Muscle layer of duodenum (tissue), 2 donors: ENCODE results near the gene WNK2.
A peak's percentile ranks its signal among the peaks of the same experiment; 100 is the strongest.

ENCODE experiments used
- H3K27ac ChIP-seq: one replicate; pipeline ENCODE4 v1.7.0; 2013; ENCODE audit warnings: mild to moderate bottlenecking, low read length
- H3K27me3 ChIP-seq: one replicate; pipeline ENCODE4 v1.7.0; 2013; ENCODE audit warnings: low read depth, mild to moderate bottlenecking, control low read depth, low read length
- H3K36me3 ChIP-seq, 2 donors: one replicate each; pipeline ENCODE4 v1.7.0; 2013; ENCODE audit warnings: low read length in 2 of 2, control low read depth in 1 of 2, mild to moderate bottlenecking in 1 of 2; ENCODE audit not compliant: insufficient read depth in 2 of 2, control insufficient read depth in 1 of 2
- H3K4me1 ChIP-seq, 2 donors: one replicate each; pipeline ENCODE4 v1.7.0; 2013; ENCODE audit warnings: low read length in 2 of 2, mild to moderate bottlenecking in 2 of 2, control low read depth in 1 of 2, moderate library complexity in 1 of 2; ENCODE audit not compliant: insufficient read depth in 2 of 2, control insufficient read depth in 1 of 2
- H3K4me3 ChIP-seq, 2 donors: one replicate each; pipeline ENCODE4 v1.7.0; 2013; ENCODE audit warnings: low read length in 2 of 2, low read depth in 1 of 2, mild to moderate bottlenecking in 1 of 2
- H3K9me3 ChIP-seq, 2 donors: one replicate each; pipeline ENCODE4 v1.7.0; 2013; ENCODE audit warnings: low read length in 2 of 2, control low read depth in 1 of 2, mild to moderate bottlenecking in 1 of 2; ENCODE audit not compliant: control insufficient read depth in 1 of 2
- donor health status: healthy.

WNK2 gene

DNA sequence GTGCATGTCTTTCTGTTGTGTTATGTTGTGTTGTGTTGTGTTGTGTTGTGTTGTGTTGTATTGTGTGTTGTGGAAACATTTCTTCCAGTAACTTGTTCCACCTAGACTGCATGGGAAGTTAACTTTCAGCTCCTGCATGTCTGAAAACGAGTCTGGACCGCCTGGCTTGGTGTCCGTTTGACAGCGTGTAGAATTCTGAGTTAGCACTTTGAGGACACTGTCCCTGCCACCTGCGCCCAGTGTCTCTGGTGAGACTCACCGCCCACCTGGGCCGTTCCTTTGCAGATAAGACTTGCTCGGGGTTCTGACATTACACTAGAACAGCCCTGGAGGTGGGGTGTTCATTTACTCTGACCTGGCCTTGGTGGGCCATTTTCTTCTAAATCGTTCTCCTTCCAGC is 42.0 kb downstream of the WNK2 start:
- Histone ChIP-seq H3K4me1 (peaks cover 5 to 44% of the 10 kb centered on the region in 2 donors), H3K27me3 (no peaks in the 10 kb centered on the region), H3K36me3 (no peaks in the 10 kb centered on the region), H3K4me3 (no peak overlapping the region), H3K27ac (no peak overlapping the region), H3K9me3 (no peaks in the 10 kb centered on the region)

DNA sequence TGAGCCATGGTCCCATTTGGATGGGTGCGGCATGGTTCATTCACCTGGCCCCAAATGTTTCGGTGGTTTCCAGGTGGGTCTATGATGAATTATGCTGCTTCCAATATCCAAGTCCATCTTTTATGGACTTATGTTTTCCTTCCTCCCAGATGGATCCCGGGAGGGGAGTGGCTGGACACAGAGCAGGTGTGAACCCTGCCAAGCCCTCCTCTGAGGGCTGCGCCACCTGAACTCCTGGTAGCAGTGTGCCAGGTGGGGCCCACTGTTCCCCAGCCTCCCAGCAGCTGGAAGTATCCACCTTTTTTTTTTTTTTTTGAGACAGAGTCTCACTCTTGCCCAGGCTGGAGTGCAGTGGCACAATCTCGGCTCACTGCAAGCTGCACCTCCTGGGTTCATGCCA is 42.9 kb downstream of the WNK2 start:
- no peak overlapping the region for H3K4me3 ChIP-seq
- peaks cover 5 to 52% of the 10 kb centered on the region in 2 donors for H3K4me1 ChIP-seq
- no peaks in the 10 kb centered on the region for H3K36me3 ChIP-seq
- no peaks in the 10 kb centered on the region for H3K27me3 ChIP-seq
- no peak overlapping the region for H3K27ac ChIP-seq
- no peaks in the 10 kb centered on the region for H3K9me3 ChIP-seq

DNA sequence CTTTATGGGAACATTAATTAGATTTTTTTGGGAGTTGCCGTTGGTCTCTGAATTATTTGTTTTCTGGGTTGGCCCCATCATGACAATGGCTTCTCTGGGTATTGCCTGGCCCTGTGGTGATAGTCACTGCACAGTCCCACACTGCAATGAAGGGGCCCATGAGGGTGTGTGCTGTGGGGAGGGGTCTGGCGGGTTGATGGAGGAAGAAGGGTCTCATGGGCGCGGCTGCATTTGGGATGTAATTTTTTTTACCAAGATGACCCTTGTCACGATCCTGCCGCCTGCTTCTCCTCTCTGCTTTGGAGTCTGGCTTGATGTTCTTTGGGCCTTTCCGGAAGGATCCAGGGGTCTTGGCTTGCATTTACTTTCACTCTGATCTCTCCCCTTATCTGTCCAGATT is 44.1 kb downstream of the WNK2 start:
- no peaks in the 10 kb centered on the region for H3K36me3 ChIP-seq
- H3K4me3 ChIP-seq = no peak overlapping the region
- no peaks in the 10 kb centered on the region for H3K27me3 ChIP-seq
- H3K27ac ChIP-seq = no peak overlapping the region
- H3K4me1 ChIP-seq = peaks cover 5 to 51% of the 10 kb centered on the region in 2 donors
- no peaks in the 10 kb centered on the region for H3K9me3 ChIP-seq

DNA sequence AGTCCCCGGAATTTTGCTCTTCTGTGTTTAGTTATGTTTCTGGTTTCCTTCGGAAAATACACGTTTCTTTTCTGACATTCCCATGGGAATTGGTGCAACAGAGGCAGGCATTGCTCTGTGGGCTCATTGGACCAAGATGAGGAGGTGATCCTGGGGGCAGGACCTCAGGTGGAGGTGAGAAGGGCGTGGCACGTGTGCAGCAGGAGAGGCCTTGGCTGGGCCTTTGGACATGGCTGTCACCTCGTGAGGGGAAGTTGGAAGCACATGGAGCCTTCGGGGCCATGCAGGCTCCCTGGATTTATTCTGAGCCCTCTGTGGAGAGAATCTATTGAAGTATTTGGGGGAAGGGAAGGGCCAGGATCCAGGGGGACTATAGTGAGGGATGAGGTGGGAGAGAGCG is 44.5 kb downstream of the WNK2 start:
- H3K4me1 ChIP-seq = peaks cover 3 to 47% of the 10 kb centered on the region in 2 donors
- no peaks in the 10 kb centered on the region for H3K36me3 ChIP-seq
- H3K27ac ChIP-seq = no peak overlapping the region
- H3K9me3 ChIP-seq = no peaks in the 10 kb centered on the region
- H3K4me3 ChIP-seq = no peak overlapping the region
- H3K27me3 ChIP-seq = no peaks in the 10 kb centered on the region

DNA sequence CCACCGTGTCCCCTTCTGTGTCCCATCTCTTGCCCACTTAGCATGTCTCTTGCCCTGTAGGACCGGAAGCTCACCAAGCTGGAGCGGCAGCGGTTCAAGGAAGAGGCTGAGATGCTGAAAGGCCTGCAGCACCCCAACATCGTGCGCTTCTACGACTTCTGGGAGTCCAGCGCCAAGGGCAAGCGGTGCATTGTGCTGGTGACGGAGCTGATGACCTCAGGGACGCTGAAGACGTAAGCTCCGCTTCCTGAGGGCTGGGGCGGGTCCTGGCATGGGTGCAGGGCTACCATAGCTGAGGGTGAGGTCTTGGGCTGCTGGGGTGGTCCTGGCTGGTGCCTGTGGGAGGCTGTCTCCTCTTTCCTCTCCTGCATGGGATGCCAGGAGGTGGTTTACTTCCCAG is 45.7 kb downstream of the WNK2 start:
- no peaks in the 10 kb centered on the region for H3K9me3 ChIP-seq
- H3K4me3 ChIP-seq = no peak overlapping the region
- no peaks in the 10 kb centered on the region for H3K27me3 ChIP-seq
- H3K4me1 ChIP-seq = peaks cover 0 to 35% of the 10 kb centered on the region in 2 donors
- H3K27ac ChIP-seq = no peak overlapping the region
- no peaks in the 10 kb centered on the region for H3K36me3 ChIP-seq

DNA sequence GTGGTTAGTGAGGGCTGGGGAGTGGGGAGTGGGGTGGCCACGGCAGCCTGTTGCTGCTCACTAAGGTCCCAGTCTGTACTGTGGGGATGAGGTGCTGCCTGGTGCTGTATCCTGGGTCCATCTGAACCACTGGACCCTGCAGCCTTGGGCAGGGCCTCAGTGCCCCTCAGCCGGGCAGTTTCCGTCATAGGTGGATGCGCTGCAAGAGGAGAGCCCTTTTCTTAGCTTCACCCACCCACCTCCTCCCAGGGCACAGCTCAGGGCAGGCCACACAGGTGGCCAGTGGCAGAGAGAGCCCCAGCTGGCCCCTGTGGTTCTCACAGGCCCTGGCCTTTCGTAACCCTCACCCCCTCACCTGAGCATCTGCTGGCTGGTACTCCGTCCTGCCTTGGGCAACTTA is 46.2 kb downstream of the WNK2 start:
- Histone ChIP-seq H3K27me3 (no peaks in the 10 kb centered on the region), H3K4me1 (peaks cover 0 to 34% of the 10 kb centered on the region in 2 donors), H3K36me3 (no peaks in the 10 kb centered on the region), H3K9me3 (no peaks in the 10 kb centered on the region), H3K4me3 (no peak overlapping the region), H3K27ac (no peak overlapping the region)

DNA sequence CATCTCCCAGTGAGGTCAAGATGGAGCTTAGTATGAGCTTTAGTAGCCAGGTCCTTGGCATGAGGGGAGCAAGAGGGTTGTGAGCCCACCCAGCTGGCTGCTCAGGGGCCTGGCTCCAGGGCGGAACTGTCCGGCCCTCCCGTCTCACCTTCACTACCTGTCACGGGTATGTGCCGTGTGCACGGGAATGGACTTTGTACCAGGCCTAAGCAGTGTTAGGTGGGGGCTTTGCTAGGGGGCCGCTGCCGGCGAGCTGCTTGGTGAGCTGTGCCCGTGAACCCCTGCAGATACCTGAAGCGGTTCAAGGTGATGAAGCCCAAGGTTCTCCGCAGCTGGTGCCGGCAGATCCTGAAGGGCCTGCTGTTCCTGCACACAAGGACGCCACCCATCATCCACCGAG is 46.7 kb downstream of the WNK2 start:
- Histone ChIP-seq H3K4me1 (peaks cover 0 to 36% of the 10 kb centered on the region in 2 donors), H3K27me3 (no peaks in the 10 kb centered on the region), H3K36me3 (no peaks in the 10 kb centered on the region), H3K9me3 (no peaks in the 10 kb centered on the region), H3K4me3 (no peak overlapping the region), H3K27ac (no peak overlapping the region)

DNA sequence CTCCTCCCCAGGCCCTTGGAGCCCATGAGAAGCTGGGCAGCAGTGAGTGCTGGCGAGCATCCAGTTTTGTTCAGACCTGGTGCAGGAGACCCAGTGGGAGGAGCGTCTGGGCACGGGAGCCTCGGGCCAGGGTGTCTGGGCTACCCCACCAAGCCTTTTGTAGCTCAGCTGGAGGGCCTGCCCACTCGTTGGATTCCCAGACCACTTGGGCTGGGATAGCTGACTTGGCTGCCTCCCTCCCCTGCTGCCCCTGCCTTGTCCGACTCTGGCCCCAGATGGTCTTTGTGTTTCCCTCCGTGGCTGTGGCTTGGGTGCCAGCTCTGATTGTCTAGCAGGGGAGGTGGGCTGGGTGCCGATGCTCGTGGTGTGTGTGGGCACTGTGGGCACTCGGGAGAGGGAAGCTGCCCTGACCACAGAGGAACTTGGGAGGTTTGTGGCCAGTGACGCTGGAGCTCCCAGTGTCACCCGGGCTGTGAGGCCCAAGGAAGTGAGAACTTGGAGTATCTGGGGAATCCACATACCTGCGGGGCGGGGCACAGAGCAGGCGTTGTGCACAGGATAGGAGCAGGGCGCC is 47.3 kb downstream of the WNK2 start:
- H3K27me3 ChIP-seq = no peaks in the 10 kb centered on the region
- peak overlapping the region; percentile 31 for H3K27ac ChIP-seq
- H3K9me3 ChIP-seq = no peaks in the 10 kb centered on the region
- H3K4me1 ChIP-seq = peaks cover 0 to 40% of the 10 kb centered on the region in 2 donors
- H3K4me3 ChIP-seq = no peak overlapping the region
- no peaks in the 10 kb centered on the region for H3K36me3 ChIP-seq

DNA sequence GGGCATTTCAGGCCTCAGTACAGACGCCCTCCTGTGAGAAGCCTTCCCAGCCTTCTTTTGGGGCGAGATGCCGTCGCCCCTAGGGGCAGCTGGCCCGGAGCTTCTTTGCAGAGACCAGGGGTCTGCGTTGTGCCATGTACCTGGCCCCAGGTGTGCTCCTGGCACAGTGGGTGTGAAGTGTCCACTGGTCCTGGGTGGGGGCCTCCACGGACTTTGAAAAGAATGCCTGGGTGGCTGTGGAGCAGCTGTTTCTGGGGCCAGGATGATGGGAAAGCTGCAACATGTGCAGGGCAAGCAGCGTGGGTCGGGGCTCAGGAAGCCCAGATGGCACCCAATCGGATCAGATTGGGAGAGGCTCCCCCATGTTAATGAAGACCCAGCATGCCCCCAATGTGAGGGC is 47.8 kb downstream of the WNK2 start:
- Histone ChIP-seq H3K4me3 (no peak overlapping the region), H3K36me3 (no peaks in the 10 kb centered on the region), H3K4me1 (peaks cover 0 to 40% of the 10 kb centered on the region in 2 donors), H3K9me3 (no peaks in the 10 kb centered on the region), H3K27me3 (no peaks in the 10 kb centered on the region), H3K27ac (no peak overlapping the region)

DNA sequence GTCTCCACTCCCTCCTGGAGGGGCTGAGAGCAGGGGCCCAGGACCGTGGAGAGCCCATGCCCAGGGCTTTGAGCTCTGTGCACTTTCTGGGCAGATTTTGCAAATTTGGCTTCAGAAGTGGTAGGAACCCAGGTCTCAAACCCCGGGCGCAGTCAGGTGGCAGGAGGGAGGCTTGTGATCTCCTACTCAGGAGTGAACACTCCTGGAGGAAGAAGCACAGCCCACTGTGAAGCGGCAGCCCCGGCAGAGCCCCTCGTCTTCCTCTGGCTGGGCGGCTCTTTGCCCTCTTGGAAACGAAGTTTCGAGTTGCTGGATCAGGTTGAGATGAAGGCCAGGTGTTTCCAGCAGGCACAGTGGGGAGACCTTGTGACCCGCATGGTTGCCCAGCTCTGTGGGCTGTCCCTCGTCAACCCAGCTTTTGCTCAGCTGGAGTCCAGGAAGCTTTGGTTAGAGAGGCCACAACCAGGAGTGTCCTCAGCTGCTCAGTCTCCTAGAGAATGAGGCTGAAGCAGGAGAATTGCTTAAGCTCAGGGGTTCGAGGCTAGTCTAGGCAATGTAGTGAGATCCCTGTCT is 48.5 kb downstream of the WNK2 start:
- Histone ChIP-seq H3K4me1 (peaks cover 0 to 40% of the 10 kb centered on the region in 2 donors), H3K36me3 (no peaks in the 10 kb centered on the region), H3K27me3 (no peaks in the 10 kb centered on the region), H3K4me3 (no peak overlapping the region), H3K9me3 (no peaks in the 10 kb centered on the region), H3K27ac (no peak overlapping the region)

DNA sequence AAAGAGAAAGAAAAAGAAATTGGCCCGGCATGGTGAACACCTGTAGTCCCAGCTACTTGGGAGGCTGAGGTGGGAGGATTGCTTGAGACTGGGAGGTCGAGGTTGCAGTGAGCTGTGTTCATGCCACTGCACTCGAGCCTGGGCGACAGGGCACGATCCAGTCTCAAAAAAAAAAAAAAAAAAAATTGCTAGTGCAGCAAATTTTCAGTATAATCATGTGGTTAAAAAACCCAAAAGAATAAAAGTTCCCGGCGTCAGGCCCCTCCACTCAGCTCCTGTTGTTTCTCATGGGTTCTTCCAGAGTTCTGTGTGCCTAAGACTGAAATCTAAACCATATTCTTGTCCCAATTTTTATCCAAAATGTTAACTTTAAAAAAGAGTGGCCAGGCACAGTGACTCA is 49.1 kb downstream of the WNK2 start:
- H3K9me3 ChIP-seq = no peaks in the 10 kb centered on the region
- no peak overlapping the region for H3K4me3 ChIP-seq
- no peaks in the 10 kb centered on the region for H3K36me3 ChIP-seq
- no peak overlapping the region for H3K27ac ChIP-seq
- peaks cover 0 to 38% of the 10 kb centered on the region in 2 donors for H3K4me1 ChIP-seq
- H3K27me3 ChIP-seq = no peaks in the 10 kb centered on the region

DNA sequence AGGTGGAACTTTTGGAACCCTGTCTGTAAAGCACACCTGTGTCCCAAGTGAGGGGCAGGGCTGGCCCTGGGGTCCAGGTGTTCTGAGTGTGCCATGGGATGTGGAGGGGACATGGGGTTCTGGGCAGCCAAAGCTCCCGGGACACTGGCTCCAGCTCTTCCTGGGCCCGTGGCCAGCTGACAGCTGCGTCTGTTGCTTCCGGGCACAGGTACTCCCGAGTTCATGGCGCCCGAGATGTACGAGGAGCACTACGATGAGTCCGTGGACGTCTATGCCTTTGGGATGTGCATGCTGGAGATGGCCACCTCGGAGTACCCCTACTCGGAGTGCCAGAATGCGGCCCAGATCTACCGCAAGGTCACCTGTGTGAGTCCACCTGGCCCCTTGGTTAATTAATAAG is 50.7 kb downstream of the WNK2 start:
- Histone ChIP-seq H3K9me3 (no peaks in the 10 kb centered on the region), H3K36me3 (no peaks in the 10 kb centered on the region), H3K4me1 (peaks cover 0 to 24% of the 10 kb centered on the region in 2 donors), H3K4me3 (no peak overlapping the region), H3K27ac (no peak overlapping the region), H3K27me3 (no peaks in the 10 kb centered on the region)
